Left ventricle myocardium inferior (tissue), 1 donor: ENCODE results near the gene MRPS30. TPM values are rescaled to one million over a fixed set of nuclear protein-coding genes. Genes with fewer than 3 reads are reported as not detected.
"Not testable (repeated sequence)": the region's sequence is repeated elsewhere in the genome, so short reads cannot be mapped to it uniquely, and the experiment has no call there.

Source experiments
- DNase-seq: peaks from one replicate; pipeline ENCODE4 v3.0.0-alpha.2; 2020
- H3K27ac ChIP-seq: fragments of 200-600 bp; replicated peaks from 2 replicates; pipeline ENCODE4 v1.8.0; 2021
- H3K27me3 ChIP-seq: fragments of 200-600 bp; 2 replicates; pipeline ENCODE4 v1.8.0; 2021; ENCODE audit warnings: low read depth
- H3K36me3 ChIP-seq: fragments of 200-600 bp; 2 replicates; pipeline ENCODE4 v1.8.0; 2021
- H3K4me1 ChIP-seq: fragments of 200-600 bp; 2 replicates; pipeline ENCODE4 v1.8.0; 2021
- H3K4me3 ChIP-seq: fragments of 200-600 bp; 2 replicates; pipeline ENCODE4 v1.8.0; 2021; ENCODE audit warnings: mild to moderate bottlenecking, moderate library complexity
- H3K9me3 ChIP-seq: fragments of 200-600 bp; replicated peaks from 2 replicates; pipeline ENCODE4 v1.8.0; 2021
- intact Hi-C: fragments of 100-400 bp; cut with micrococcal nuclease; formaldehyde crosslinking; loops from one replicate; pipeline ENCODE4 v1.11.0; 2022
- total RNA-seq: library from RNA; stranded (reverse); fragmentation: NEBNext Ultra II Directional; extraction: Animal tissue kit (Norgen Biotek cat#: 25700); gene quantifications from one replicate; pipeline ENCODE4 v1.2.1, GENCODE V29; 2021
- TF ChIP-seq, protein P1 (sequence below): fragments of 200-600 bp; IDR thresholded peaks from 2 replicates; pipeline ENCODE4 v1.8.0; 2021; ENCODE audit warnings: antibody characterized with exemption, mild to moderate bottlenecking, borderline replicate concordance
- donor health status: DM: no; HTN: yes; CAD: no; lungs with severe emphysema.

MRPS30 gene
- total RNA-seq, 1 donor from 2014 or later, result 86.3 TPM

DNA sequence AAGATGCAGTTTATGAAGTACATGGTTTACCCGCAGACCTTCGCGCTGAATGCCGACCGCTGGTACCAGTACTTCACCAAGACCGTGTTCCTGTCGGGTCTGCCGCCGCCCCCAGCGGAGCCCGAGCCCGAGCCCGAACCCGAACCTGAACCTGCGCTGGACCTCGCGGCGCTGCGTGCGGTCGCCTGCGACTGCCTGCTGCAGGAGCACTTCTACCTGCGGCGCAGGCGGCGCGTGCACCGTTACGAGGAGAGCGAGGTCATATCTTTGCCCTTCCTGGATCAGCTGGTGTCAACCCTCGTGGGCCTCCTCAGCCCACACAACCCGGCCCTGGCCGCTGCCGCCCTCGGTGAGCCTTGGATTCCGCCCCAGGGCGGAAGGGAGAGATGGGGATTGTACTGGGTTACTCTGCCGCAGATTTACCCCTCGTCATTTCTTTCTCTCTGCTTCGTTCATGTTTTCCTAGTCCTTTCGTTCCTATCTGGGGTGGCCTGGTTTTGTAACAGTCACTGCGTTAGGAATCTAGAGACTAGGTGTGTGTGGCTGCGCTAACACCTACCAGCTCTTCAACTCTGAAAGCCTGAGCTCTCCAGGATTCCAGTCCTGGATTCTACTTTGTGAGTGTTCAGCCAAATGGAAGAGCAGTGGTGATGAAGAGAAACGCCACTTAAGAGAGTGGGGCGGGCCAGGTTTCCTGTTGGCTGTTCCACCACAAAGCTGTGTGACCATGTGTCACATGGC is 638 bp downstream of the MRPS30 start:
- Histone ChIP-seq H3K27ac (peak overlapping the region; percentile 97), H3K9me3 (no peaks in the 10 kb centered on the region), H3K4me3 (peak overlapping the region; percentile 95), H3K27me3 (no peaks in the 10 kb centered on the region), H3K4me1 (peaks cover 69% of the 10 kb centered on the region), H3K36me3 (peaks cover 34% of the 10 kb centered on the region)
- TF ChIP-seq, protein P1, sequence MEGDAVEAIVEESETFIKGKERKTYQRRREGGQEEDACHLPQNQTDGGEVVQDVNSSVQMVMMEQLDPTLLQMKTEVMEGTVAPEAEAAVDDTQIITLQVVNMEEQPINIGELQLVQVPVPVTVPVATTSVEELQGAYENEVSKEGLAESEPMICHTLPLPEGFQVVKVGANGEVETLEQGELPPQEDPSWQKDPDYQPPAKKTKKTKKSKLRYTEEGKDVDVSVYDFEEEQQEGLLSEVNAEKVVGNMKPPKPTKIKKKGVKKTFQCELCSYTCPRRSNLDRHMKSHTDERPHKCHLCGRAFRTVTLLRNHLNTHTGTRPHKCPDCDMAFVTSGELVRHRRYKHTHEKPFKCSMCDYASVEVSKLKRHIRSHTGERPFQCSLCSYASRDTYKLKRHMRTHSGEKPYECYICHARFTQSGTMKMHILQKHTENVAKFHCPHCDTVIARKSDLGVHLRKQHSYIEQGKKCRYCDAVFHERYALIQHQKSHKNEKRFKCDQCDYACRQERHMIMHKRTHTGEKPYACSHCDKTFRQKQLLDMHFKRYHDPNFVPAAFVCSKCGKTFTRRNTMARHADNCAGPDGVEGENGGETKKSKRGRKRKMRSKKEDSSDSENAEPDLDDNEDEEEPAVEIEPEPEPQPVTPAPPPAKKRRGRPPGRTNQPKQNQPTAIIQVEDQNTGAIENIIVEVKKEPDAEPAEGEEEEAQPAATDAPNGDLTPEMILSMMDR, result no peak
- intact Hi-C loops, result no loop called here
- peak; percentile 22 for DNase-seq

DNA sequence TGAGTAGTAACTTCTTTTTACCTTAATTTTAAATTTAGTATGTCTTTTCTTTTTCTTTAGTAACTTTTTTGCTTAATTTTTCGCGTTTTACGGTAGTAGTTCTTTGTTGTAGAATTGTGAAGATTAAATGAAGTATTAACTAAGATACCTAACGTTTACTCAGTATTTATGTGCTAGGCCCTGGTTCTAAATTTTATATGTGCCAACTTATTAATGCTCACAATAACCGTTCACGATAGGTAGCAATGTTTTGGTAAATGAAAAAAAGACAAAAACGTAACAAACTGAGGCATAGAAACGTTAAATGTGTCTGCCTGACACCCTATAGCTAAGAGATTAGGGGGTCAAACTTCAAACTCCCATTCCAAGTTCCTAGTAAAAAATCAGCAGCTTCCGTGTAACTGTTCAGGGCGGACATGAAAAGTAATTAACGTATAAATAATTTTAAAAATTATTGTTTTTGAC is 1.2 kb downstream of the MRPS30 start:
- Histone ChIP-seq H3K4me3 (peak overlapping the region; percentile 95), H3K27me3 (no peaks in the 10 kb centered on the region), H3K27ac (peak overlapping the region; percentile 97), H3K4me1 (peaks cover 69% of the 10 kb centered on the region), H3K36me3 (peaks cover 40% of the 10 kb centered on the region), H3K9me3 (no peaks in the 10 kb centered on the region)
- no peak for DNase-seq
- intact Hi-C loops, result no loop called here
- TF ChIP-seq, protein P1, result no peak

DNA sequence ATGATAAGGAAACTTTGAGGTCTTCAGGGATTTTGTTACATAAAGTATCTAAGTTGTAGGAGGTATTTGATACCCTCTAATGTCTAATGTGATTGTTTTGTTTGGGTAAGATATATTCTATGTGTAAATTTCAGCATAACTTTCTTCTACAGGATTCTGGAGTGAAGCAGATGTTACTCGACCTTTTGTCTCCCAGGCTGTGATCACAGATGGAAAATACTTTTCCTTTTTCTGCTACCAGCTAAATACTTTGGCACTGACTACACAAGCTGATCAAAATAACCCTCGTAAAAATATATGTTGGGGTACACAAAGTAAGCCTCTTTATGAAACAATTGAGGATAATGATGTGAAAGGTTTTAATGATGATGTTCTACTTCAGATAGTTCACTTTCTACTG is 6.0 kb downstream of the MRPS30 start:
- Histone ChIP-seq H3K4me3 (no peak overlapping the region), H3K9me3 (no peaks in the 10 kb centered on the region), H3K27ac (no peak overlapping the region), H3K36me3 (peaks cover 78% of the 10 kb centered on the region), H3K4me1 (peaks cover 41% of the 10 kb centered on the region), H3K27me3 (no peaks in the 10 kb centered on the region)
- TF ChIP-seq, protein P1, result no peak
- intact Hi-C loops, result no loop called here
- DNase-seq, result no peak

DNA sequence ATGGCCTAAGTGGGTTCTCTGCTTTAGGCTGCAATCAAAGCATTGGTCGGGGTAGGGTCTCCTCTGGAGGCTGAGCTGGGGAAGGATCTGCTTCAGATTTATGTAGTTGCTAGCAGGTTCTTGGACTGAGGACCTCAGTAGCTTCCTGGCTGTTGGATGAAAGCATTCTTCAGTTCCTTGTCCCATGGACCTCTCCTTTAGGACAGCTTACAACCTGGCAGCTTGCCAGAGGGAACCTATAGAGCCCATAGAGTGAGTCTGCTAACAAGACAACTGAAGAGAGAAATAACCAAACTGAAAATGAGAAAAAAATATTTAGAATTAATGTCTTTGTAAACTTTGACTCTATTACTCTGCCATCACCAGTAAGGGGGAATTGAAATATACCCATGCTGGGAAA is 12.4 kb downstream of the MRPS30 start:
- intact Hi-C loops, result no loop called here
- peaks cover 33% of the 10 kb centered on the region for H3K36me3 ChIP-seq
- TF ChIP-seq, protein P1, result no peak

DNA sequence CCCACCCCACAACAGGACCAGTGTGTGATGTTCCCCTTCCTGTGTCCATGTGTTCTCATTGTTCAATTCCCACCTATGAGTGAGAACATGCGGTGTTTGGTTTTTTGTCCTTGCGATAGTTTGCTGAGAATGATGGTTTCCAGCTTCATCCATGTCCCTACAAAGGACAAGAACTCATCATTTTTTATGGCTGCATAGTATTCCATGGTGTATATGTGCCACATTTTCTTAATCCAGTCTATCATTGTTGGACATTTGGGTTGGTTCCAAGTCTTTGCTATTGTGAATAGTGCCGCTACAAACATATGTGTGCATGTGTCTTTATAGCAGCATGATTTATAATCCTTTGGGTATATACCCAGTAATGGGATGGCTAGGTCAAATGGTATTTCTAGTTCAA is 15.9 kb downstream of the MRPS30 start:
- H3K36me3 ChIP-seq, H3K9me3 ChIP-seq, H3K4me3 ChIP-seq, DNase-seq, H3K4me1 ChIP-seq, H3K27ac ChIP-seq, H3K27me3 ChIP-seq, intact Hi-C loops: not testable (repeated sequence)

More for the DNA sequence above, 12.4 kb downstream of the MRPS30 start:
- DNase-seq, result no peak
- Histone ChIP-seq H3K27ac (no peak overlapping the region), H3K4me3 (no peak overlapping the region), H3K9me3 (no peaks in the 10 kb centered on the region), H3K27me3 (no peaks in the 10 kb centered on the region), H3K4me1 (peaks cover 4% of the 10 kb centered on the region)

DNA sequence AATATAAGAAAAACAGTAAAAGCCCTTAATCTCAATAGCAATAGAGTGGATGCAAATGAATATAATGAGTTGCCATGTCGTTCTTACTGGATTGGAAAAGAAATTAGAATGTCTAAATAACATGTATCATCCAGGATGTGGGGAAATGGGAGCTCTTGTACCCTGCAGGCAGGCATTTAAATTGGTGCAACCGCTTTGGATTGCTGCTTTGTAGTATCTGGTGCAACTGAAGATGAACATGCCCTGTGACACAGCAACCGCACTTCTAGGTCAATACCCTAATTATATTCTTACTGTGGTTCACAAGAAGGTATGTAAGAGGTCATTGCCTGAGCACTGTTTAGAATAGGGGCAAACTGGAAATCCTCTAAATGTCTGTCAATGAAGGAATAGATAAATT is 18.9 kb downstream of the MRPS30 start:
- Histone ChIP-seq H3K4me3 (no peak overlapping the region), H3K36me3 (peaks cover 6% of the 10 kb centered on the region), H3K9me3 (no peaks in the 10 kb centered on the region), H3K27ac (no peak overlapping the region), H3K27me3 (no peaks in the 10 kb centered on the region), H3K4me1 (peaks cover 2% of the 10 kb centered on the region)
- TF ChIP-seq, protein P1, result no peak
- no peak for DNase-seq
- intact Hi-C loops, result no loop called here
